Measurements from ENCODE around the gene DSCAM.

The DSCAM gene

GRCh38 chr21:40837456-40837855 lies 9.5 kb downstream of the DSCAM start:
- no peak for DNase-seq (ENCODE audit: low read depth)

DNA sequence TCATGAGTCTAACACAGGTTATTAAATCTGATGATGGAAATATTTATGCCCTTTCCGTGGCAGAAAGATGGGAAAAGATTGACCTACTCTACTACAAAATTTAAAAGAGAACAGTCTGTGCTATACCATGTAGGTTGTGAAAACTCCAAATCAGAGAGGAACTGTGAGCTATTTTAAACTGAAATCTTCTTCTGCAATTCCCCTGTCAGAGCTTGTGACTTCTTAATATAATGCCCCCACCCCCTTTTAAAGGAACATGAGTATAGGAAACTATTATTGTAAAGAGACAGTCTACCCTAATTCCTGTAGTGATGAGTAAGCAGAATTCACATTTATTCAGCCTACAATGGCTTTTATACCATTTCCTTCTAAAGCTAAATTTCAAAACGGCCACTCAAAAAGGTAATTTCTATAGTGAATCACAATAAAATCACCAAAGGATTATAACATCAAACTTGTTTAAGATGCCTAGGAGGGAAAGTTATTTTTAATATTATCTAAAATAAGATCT lies 11.7 kb downstream of the DSCAM start:
- DNase-seq (ENCODE audit: low read depth), result no peak

DNA sequence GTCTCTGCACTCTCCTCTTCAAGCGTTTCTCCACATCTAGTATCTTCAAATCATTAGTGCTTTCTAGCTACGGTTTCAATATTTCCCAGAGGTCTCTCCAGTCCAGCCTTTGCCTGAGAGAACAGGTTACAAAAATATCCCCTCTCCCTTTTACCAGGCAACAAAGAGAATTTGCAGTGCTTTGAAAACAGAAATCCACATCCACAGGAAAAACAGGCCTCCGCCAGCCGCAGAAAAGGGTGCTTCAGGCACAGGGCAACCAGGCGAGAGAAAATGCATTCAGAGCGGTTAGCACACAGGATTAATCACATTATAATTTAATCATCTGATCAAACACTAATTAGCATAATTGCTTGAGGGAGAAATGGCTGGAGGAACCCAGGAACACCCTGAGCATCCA lies 13.8 kb downstream of the DSCAM start:
- no peak for DNase-seq (ENCODE audit: low read depth)

DNA sequence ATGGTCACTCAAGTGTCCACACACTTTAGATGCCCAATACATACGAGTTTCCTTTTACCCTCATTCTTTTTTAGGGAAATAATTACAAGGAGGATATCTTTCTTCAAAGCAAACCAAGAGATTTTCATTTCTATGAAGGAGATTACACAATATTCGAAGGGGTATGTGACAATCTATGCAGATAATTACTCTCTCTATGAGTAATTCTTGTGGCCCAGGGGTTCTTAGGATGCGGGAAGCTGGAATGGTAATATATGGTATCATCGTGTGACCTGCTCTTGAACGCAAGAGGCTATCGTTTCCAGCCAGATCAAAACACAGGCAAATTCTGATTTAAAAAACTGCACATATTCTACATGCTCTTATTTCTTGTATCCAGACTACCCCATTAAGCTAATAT lies 14.6 kb downstream of the DSCAM start:
- no peak for DNase-seq (ENCODE audit: low read depth)

GRCh38 chr21:40830836-40831235 lies 16.1 kb downstream of the DSCAM start:
- DNase-seq (ENCODE audit: low read depth), result no peak

- DNase-seq (ENCODE audit: low read depth), result no peak
These were observed 17.2 kb downstream of the DSCAM start for GRCh38 chr21:40829791-40830190.

GRCh38 chr21:40829308-40829707 lies 17.6 kb downstream of the DSCAM start:
- no peak for DNase-seq (ENCODE audit: low read depth)

GRCh38 chr21:40827509-40827908 lies 19.4 kb downstream of the DSCAM start:
- no peak for DNase-seq (ENCODE audit: low read depth)

DNA sequence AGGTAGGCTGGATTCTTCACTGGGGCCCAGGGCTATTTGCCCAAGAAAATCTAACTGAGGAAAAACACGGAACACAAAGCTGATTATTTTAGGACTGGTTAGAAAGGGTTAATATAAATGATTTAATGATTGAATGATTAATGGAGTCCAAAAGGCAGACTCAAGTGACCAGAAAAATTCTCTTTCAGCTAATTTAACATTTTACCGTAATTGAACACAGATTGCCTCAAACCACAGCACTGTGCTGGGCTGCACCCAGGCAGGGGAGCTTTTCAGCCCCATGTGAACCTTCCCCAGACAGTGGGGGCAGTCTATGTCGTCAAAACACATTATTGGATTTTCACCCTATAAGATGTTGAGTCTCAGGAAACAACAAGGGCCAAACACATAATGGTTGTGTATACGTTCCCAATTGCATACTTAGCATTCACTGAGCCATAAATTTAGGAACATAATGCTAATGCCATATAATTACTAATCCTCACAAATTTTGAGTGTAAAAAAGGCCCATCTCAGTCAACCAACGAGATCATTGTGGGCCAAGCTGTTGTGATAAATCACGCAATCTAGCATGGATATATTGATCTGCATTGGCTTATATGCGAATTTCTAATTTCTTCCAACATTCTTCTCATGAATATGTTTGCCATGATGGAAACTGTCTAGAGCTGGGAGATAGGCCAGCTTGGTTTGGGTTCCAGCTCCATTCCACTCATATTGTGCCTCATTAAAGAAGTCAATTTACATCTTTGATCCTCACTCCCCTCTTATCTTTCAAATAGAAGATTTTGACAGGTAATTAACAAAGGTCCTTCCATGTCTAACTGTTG lies 27.7 kb downstream of the DSCAM start:
- no peak for DNase-seq (ENCODE audit: low read depth)

DNA sequence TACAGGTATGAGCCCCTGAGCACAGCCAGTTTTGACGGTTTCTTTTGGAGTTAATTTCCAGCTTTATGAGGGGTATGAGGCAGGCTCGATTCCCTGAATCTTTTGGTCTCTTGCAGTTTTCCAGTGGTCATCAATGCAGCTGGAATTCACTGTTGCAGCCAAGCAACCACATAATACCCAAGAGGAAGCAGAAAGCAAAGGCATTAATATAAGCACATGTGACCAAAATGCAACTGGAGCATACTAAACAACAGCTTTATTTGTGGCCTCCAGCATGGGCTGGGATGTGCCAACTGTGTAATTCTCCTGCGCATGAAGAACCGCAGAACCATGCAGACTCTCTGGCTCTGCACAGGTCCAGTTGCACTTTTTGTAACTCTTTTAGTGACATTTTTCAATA lies 33.0 kb downstream of the DSCAM start:
- no peak for DNase-seq (ENCODE audit: low read depth)

- no peak for DNase-seq (ENCODE audit: low read depth)
These were observed 37.2 kb downstream of the DSCAM start for GRCh38 chr21:40809673-40810197.

GRCh38 chr21:40803101-40803500 lies 43.9 kb downstream of the DSCAM start:
- DNase-seq (ENCODE audit: low read depth), result no peak

DNA sequence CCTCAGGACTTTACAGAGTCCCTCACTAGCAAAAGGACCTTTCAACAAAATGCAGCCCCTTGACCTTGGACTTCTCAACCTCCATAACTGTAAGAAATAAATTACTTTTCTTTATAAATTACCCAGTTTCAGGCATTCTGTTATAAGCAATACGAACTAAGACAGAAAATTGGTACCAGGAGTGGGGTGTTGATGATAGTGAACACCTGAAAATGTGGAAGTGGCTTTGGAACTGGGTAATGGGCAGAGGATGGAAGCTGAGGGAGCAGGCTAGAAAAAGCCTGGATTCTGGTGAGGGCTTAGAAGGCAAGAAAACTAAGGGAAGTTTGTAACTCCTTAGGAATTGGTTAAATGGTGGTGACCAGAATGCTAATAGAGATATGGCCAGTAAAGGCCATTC lies 46.8 kb downstream of the DSCAM start:
- no peak for DNase-seq (ENCODE audit: low read depth)

DNA sequence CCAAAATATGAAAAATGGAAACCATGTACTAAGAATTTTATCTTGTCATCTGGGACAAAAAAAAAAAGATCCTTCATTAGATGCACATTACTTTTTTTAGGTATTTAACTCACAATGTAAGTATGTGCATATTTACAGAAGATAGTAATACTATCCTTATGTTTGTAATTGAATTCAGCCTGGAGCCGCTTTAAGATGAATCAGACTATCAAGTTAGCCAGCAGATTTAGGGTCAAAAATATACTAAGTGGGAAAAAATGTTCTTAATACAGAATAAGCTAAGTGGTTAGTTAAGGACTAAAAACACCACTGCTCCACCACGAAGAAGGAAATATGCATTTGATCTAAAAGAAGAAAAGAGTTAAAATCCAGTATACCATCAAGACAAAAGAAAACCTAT lies 49.1 kb downstream of the DSCAM start:
- no peak for DNase-seq (ENCODE audit: low read depth)

DNA sequence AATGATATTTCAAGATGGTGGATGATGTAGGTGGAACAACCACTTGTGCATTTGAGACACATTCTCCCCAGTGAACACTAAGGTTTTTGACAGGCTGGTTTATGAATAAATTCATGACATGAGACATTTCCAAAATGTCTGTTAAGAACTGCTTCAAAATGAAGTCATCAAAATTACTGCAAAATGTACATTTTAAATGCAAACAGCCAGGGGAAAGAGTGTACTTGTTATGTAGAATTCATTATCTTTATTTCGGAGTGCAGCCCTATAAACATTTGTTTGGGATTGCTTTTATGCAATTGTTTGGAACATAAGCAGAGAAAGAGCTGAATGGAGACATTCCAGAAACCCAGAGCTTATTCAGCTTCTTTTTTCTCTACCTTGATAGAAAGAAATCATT lies 49.5 kb downstream of the DSCAM start:
- DNase-seq (ENCODE audit: low read depth), result no peak

GRCh38 chr21:40796464-40796863 lies 50.5 kb downstream of the DSCAM start:
- no peak for DNase-seq (ENCODE audit: low read depth)

GRCh38 chr21:40795313-40795712 lies 51.6 kb downstream of the DSCAM start:
- DNase-seq (ENCODE audit: low read depth), result no peak

GRCh38 chr21:40792691-40793456 lies 54.1 kb downstream of the DSCAM start:
- DNase-seq (ENCODE audit: low read depth), result no peak

DNA sequence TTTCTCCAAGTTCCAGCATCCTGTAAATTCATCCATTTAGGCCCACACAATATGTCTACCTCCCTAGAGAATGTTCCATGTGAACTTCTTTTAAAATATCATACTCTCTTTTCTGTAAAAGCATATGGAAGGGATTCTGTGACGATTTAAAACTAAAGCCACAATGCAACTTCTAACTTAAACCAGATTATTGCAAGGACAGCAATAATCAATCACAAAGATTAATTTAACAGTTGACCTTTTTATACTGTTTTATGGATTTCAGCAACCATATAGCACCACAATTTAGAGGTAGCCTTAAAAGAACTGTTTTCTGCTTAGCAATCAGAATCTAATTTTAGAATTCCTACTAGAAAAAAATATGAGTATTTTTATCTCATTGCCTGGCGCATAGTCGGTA lies 58.3 kb downstream of the DSCAM start:
- DNase-seq (ENCODE audit: low read depth), result no peak

GRCh38 chr21:40783404-40783803 lies 63.6 kb downstream of the DSCAM start:
- no peak for DNase-seq (ENCODE audit: low read depth)

DNA sequence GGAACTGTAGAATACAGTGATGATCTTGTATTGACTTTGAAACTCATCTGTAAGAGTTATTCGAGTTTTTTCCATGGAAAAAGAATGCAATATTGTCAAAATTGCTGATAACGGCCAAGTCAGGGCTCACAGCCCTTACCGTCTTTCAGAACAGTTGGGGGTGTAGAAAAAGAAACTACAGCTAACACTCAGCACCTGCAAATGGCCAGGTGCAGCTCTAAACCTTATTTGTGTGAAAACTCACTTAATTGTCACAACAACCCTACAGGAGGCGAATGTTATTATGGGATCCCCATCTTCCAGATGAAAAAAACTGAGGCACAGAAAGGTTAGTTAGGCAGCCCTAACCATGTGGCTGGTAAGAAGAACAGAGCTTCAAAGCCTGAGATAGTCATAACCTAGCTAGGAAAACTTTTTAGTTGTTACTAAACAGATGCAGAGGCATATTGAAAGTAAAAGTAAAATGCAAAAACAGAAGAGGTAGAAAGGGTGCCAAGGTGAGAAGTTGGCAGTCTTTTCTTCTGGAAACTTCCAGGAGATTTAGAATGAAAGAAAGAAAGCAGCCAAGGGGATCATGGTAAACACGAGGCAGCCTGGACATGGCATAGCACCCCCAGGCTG lies 76.4 kb downstream of the DSCAM start:
- no peak for DNase-seq (ENCODE audit: low read depth)

DNA sequence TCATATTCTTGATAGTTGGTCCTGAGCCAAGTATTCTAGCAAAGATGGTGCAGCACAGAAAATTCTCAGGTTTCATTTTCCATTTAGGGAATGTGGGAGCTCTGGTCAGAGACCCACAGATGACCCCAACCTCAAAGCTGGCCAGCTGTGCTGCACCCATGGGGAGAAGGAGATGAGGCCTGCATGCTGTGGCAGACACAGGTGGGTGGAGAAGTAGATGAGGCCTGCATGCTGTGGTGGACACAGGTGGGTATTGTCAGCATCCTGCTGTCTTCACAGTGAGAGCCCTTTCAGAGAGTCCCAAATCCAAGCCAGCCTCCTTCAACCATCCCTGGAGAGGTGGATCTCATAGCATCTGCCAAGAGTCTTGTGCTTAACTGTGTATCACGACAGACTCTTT lies 77.7 kb downstream of the DSCAM start:
- no peak for DNase-seq (ENCODE audit: low read depth)

DNA sequence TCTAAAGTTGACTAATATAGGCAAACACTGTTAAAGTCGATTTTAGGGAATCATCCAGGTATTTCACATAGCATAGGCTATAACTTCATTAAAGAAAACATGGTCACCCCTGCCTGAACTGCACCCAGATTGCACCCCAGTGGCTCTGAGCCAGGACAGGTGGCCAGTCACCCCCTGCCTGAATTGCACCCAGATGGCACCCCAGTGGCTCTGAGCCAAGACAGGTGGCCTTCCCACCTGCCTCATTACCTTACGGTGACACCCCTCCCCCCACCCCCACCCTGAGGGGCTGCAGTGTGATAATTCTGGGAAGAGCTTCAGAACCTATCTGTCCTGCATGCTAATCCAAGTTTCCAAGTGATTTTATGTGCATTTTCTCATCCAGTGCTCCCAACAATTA lies 78.9 kb downstream of the DSCAM start:
- DNase-seq (ENCODE audit: low read depth), result no peak
